Brain pericyte (primary cell): ENCODE measurements around the gene TPH2.

Experiments used
- DNase-seq: peaks from one replicate; pipeline ENCODE4 v3.0.0-alpha.2; 2012; ENCODE audit warnings: low read depth, low spot score

TPH2 gene

GRCh38 chr12:72033991-72034390, 95.3 kb downstream of the TPH2 start:
- DNase-seq = no peak

- no peak for DNase-seq
Measured at GRCh38 chr12:72035625-72036024, 97.0 kb downstream of the TPH2 start.

DNA sequence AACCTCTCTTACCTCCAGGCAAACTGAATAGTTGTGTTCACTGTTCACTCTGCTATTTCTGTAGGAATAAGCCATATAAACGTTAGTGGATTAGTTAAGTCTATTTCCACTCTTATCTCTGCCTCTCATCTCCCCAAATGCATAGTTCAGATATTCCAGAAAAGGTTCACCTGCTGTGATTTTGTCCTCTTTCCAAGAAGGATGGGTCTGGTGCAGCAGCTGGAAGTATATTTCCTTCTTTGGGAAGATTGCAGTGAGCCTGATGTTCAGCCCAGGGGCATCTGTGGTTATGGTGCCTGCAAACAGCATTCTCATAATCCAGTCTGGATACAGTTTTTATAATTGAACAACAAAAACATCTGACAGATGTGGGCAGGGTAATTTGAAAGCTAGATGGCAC, 97.7 kb downstream of the TPH2 start:
- DNase-seq = no peak

- no peak for DNase-seq
Measured at GRCh38 chr12:72037006-72037795, 98.6 kb downstream of the TPH2 start.

GRCh38 chr12:72041811-72042210, 103.2 kb downstream of the TPH2 start:
- no peak for DNase-seq

DNA sequence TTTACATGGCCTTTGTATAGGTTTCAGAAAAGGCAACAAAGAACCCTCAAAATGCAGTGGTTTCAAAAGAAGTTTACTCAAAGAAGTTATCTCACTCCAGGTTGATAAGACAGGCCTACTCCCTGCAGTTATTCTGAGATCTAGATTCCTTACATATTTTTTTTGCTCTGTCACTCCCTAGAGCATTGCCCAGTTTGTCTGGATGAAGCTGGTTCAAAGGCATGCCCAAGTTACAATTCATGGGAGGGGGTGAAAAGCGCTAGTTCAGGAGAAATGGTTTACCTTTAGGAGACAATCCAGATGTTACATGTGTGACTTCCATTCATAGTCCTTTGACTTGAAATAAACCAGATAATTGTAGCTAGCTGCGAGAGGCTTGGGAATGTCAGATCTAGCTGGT, 115.0 kb downstream of the TPH2 start:
- DNase-seq = no peak

- no peak for DNase-seq
Measured at GRCh38 chr12:72054511-72054910, 115.9 kb downstream of the TPH2 start.

- no peak for DNase-seq
Measured at GRCh38 chr12:72057330-72057914, 118.8 kb downstream of the TPH2 start.

- DNase-seq = no peak
Measured at GRCh38 chr12:72063073-72063472, 124.4 kb downstream of the TPH2 start.

- DNase-seq = no peak
Measured at GRCh38 chr12:72071030-72071429, 132.4 kb downstream of the TPH2 start.

DNA sequence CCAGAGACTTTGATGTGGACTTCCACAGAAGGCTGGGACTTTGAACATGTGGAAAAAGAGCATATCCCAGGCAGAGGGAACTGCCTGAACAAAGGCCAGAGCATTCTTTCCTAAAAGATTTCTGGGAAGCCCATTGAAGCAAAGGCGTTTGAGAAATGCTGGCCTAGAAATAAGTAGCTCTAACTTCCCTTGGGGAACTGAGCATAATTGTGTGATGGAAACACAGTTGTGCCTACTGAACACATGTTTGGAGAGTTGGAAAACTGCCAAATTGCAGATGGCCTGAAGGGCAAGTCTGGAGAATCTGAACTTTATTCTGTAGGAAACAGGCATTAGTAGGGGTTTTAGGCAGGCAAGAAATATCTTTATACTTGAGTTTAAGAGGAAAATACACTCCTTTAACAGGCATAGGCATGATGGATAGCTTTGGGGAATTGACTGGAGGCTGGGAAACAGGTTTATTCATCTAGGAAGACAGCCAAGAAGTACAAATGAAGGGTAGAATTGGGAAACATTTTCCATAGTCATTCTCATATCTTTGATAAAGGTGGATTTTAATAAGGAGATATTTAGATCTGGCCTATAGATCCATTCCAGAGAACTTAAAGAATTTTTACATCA, 134.1 kb downstream of the TPH2 start:
- no peak for DNase-seq

GRCh38 chr12:72074065-72074464, 135.4 kb downstream of the TPH2 start:
- DNase-seq = no peak

DNA sequence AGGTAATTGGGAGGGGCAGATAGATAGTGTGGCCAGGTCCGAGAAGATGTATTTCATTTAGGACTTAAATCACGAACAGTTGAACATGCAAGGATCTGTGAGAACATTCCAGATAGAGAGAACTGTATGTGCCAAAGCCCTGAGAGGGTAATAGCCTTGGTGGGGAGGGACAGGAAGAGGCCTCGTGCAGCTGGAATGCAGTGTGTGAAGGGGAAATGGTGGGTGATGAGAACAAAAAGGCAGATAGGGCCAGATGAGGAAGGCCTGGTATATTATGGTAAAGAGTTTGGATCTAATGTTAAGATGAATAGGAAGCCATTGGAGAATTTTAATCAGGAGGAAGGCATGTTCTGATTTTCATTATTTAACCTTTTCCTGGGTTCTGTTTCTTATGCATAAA, 136.3 kb downstream of the TPH2 start:
- DNase-seq = no peak

DNA sequence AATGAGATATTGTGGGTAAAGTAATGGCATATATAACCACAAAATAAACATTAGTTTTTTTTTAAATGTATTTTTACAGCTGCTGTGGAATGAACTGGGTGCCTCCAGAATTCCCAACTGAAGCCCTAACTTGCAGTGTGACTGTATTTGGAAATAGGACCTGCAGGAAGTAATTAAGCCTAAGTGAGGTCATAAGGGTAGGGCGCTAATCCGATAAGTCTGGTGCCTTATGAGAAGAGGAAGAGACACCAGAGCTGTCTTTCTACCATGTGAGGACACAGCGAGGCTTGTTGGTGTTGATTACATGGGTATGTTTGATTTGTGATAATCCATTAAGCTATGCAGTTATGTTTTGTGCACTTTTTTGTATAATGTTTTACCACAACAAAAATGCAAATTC, 136.8 kb downstream of the TPH2 start:
- DNase-seq = no peak

DNA sequence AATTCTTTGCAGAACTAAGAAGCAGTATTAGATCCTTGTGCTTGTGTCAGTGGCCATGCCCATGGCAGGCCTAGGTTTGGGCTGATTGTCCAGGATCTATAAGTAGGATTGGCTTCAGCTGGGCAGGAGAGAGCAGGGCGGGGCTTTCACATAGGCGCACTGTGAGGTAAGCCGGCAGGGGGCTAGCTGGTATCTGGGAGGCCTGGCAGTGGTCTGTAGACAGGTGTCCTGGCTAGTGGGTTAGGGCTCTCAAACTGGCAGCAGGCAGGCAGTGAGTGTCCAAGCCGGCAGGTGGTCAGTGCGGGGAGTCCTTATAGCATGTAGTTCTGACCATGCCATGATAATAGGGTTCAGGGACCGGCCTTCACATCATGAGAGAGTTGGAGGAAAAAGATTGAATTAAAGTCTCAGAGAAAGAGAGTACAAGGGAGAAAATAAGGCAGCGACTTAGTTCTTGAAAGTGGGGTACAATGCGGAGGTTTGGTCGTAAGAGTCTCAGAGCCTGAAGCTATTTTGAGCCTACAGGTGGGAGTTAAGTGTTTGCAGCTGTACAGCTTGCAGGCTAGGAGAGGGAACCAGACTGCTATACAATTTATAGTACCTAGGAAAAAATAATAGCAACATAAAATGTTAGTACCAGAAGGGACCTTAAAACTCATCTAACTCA, 137.4 kb downstream of the TPH2 start:
- no peak for DNase-seq

DNA sequence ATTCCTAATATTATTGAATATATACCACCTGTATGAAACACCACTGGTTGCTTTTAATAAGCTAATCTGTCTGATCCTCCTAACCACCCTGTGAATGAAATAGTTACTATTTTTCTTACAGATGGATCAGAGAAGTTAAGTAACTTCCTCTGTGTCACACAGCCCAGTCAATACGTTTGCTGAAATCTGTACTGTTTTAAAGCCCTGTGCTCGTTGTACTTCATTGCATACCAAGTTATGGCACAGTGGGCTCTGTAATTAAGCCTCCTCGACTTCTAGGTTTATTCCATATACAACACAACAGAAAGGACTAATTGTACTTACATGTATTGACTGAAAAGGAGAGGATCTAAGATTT, 137.9 kb downstream of the TPH2 start:
- DNase-seq = no peak

DNA sequence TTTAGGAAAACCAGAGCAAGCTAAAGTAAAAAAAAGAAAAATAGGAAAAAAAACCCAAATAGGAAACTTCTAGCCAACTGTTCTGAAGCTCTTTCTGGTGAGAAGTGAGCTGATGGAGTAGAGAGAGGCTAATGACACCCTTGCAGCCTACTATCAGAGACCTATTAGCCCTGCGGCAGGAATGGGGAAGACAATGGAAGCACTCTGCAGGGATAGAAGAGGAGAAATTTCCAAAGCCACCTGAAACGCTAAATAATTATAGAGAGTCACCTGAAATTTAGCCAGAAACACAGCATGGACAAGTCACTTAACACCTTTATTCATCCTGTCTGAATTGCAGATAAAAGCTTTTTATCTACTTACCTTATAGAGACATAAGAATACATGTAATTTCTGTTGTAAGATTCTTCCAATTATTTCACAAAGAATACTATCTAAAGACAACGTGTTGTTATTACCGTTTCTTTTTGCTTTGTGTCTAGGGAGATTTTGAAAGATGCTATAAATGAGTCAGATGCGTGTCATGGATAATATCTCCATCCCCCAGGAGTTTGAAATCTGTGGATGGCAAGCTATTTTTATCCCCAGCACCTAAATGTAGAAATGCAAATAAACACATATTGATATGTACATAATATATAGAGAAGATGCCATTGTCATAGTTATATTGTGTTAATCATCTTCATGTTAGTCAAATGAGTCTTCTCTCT, 138.6 kb downstream of the TPH2 start:
- DNase-seq = no peak

- DNase-seq = no peak
Measured at GRCh38 chr12:72081777-72082176, 143.1 kb downstream of the TPH2 start.
